Measurements from ENCODE around the gene SNX13. TPM values are rescaled to one million over a fixed set of nuclear protein-coding genes. Genes with fewer than 3 reads are reported as not detected.

Gene SNX13
- total RNA-seq, 1 donor: 59.7 TPM

DNA sequence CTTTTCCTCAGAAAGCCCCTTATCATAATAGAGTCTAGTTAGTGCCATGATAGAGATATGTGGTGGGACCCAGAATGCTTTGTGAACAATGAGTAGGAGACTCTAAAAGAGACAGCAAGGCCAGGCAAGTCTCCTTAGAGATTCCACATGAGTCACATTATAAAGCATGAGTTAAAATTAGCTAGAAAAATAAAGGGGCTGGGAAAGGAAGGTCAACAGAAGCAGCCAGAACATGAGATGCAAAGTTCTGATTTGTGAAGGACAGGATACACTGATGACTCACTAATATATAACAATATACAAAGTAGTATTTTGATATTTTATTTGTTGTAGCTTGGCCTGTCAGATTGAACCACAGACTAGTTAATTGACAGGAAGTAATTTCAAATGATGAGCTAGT is 25.3 kb upstream of the SNX13 start:
- peak; percentile 48 for DNase-seq (ENCODE audit: insufficient read length, low spot score, missing footprints)
- Histone ChIP-seq H3K36me3 (ENCODE audit: insufficient read depth, low read length) (no peaks in the 10 kb centered on the region), H2AFZ (ENCODE audit: low read length) (no peak overlapping the region), H3K4me3 (ENCODE audit: insufficient read depth, low read length) (no peak overlapping the region), H3K79me2 (ENCODE audit: insufficient read depth, low read length) (no peaks in the 10 kb centered on the region), H3K9me3 (ENCODE audit: low read depth, low read length) (no peaks in the 10 kb centered on the region), H4K20me1 (ENCODE audit: insufficient read depth, low read length) (no peaks in the 10 kb centered on the region), H3K4me1 (ENCODE audit: insufficient read depth, low read length) (no peaks in the 10 kb centered on the region), H3K27me3 (ENCODE audit: insufficient read depth, low read length) (no peaks in the 10 kb centered on the region), H3K4me2 (ENCODE audit: insufficient read depth, low read length) (no peak overlapping the region), H3K27ac (ENCODE audit: low read depth, low read length) (no peak overlapping the region)
- TF ChIP-seq, protein P1, sequence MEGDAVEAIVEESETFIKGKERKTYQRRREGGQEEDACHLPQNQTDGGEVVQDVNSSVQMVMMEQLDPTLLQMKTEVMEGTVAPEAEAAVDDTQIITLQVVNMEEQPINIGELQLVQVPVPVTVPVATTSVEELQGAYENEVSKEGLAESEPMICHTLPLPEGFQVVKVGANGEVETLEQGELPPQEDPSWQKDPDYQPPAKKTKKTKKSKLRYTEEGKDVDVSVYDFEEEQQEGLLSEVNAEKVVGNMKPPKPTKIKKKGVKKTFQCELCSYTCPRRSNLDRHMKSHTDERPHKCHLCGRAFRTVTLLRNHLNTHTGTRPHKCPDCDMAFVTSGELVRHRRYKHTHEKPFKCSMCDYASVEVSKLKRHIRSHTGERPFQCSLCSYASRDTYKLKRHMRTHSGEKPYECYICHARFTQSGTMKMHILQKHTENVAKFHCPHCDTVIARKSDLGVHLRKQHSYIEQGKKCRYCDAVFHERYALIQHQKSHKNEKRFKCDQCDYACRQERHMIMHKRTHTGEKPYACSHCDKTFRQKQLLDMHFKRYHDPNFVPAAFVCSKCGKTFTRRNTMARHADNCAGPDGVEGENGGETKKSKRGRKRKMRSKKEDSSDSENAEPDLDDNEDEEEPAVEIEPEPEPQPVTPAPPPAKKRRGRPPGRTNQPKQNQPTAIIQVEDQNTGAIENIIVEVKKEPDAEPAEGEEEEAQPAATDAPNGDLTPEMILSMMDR (IDR thresholded peaks at IDR 0.05; ENCODE audit: extremely low read depth, low read depth, low read length): no peak

DNA sequence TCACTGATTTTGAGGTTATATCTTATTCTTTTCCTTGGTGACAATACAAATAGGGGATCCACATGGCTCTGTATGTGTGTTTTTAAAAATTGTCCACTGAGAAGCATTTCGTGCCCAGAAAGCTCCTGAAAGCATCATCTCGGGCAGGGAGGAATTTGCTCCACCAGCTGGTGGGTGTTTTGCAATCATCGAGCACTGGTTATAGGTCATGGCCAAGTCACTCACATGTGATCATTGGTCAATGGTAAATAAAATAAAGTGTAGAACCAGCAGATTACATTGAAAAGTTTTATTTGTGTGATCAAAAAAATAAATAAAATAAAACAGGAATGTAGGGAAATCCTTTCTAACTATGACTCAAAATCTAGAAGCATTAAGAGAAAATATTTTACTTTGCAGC is 23.0 kb upstream of the SNX13 start:
- DNase-seq (ENCODE audit: insufficient read length, low spot score, missing footprints): peak; percentile 79
- Histone ChIP-seq H2AFZ (ENCODE audit: low read length) (no peak overlapping the region), H3K27me3 (ENCODE audit: insufficient read depth, low read length) (no peaks in the 10 kb centered on the region), H3K4me3 (ENCODE audit: insufficient read depth, low read length) (no peak overlapping the region), H3K4me1 (ENCODE audit: insufficient read depth, low read length) (no peaks in the 10 kb centered on the region), H4K20me1 (ENCODE audit: insufficient read depth, low read length) (no peaks in the 10 kb centered on the region), H3K79me2 (ENCODE audit: insufficient read depth, low read length) (no peaks in the 10 kb centered on the region), H3K9me3 (ENCODE audit: low read depth, low read length) (no peaks in the 10 kb centered on the region), H3K4me2 (ENCODE audit: insufficient read depth, low read length) (no peak overlapping the region), H3K36me3 (ENCODE audit: insufficient read depth, low read length) (no peaks in the 10 kb centered on the region), H3K27ac (ENCODE audit: low read depth, low read length) (no peak overlapping the region)
- TF ChIP-seq, protein P1 (IDR thresholded peaks at IDR 0.05; ENCODE audit: extremely low read depth, low read depth, low read length): no peak

DNA sequence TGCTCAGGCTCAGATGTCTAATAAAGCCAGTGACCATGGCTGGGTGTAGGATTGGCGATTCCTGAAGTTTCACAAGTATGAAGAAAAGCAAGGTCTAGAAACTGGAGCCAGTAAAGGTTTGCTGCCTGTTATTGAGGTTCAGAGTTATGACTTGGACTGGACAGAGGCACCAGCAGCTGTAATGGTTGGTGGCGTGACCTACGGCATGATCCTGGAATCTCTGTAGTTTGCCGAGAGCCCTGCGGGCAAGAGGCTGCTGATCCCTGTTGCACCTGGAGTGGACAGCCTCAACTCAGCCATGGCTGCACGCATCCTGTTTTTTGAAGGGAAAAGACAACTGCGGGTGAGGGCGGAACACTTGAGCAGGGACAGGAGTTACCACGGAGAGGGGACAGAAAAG is 22.4 kb upstream of the SNX13 start:
- DNase-seq (ENCODE audit: insufficient read length, low spot score, missing footprints): no peak
- no peaks in the 10 kb centered on the region for H3K27me3 ChIP-seq (ENCODE audit: insufficient read depth, low read length)
- no peak overlapping the region for H2AFZ ChIP-seq (ENCODE audit: low read length)
- H3K27ac ChIP-seq (ENCODE audit: low read depth, low read length): no peak overlapping the region
- no peaks in the 10 kb centered on the region for H3K36me3 ChIP-seq (ENCODE audit: insufficient read depth, low read length)
- H3K4me2 ChIP-seq (ENCODE audit: insufficient read depth, low read length): no peak overlapping the region
- no peaks in the 10 kb centered on the region for H3K9me3 ChIP-seq (ENCODE audit: low read depth, low read length)
- H3K4me1 ChIP-seq (ENCODE audit: insufficient read depth, low read length): no peaks in the 10 kb centered on the region
- no peaks in the 10 kb centered on the region for H4K20me1 ChIP-seq (ENCODE audit: insufficient read depth, low read length)
- no peaks in the 10 kb centered on the region for H3K79me2 ChIP-seq (ENCODE audit: insufficient read depth, low read length)
- TF ChIP-seq, protein P1 (IDR thresholded peaks at IDR 0.05; ENCODE audit: extremely low read depth, low read depth, low read length): no peak
- no peak overlapping the region for H3K4me3 ChIP-seq (ENCODE audit: insufficient read depth, low read length)

DNA sequence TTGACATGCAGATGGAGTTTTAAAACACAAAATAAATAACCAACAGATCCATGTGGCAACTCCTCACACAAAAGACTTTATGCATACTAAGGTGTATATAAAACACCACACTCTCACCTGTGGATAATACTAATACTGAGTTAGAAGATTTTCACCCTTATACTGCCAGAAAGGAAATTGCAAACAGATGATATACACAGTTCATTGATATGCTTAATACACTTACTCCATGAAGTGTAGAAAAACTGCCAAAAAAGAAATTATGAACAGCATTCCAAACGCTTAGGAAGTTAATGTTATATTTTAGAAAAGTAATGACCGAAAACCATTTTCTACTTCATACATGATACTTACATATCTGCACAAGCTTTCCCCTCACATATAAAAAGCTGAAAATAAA is 17.6 kb upstream of the SNX13 start:
- Histone ChIP-seq H3K36me3 (ENCODE audit: insufficient read depth, low read length) (no peaks in the 10 kb centered on the region), H3K4me1 (ENCODE audit: insufficient read depth, low read length) (no peaks in the 10 kb centered on the region), H3K9me3 (ENCODE audit: low read depth, low read length) (no peaks in the 10 kb centered on the region), H2AFZ (ENCODE audit: low read length) (no peak overlapping the region), H3K4me2 (ENCODE audit: insufficient read depth, low read length) (no peak overlapping the region), H3K4me3 (ENCODE audit: insufficient read depth, low read length) (no peak overlapping the region), H3K27ac (ENCODE audit: low read depth, low read length) (no peak overlapping the region), H3K79me2 (ENCODE audit: insufficient read depth, low read length) (no peaks in the 10 kb centered on the region), H4K20me1 (ENCODE audit: insufficient read depth, low read length) (no peaks in the 10 kb centered on the region), H3K27me3 (ENCODE audit: insufficient read depth, low read length) (no peaks in the 10 kb centered on the region)
- DNase-seq (ENCODE audit: insufficient read length, low spot score, missing footprints): no peak
- TF ChIP-seq, protein P1 (IDR thresholded peaks at IDR 0.05; ENCODE audit: extremely low read depth, low read depth, low read length): no peak

All from osteoblast (primary cell).